GM23338 (cell line): ENCODE measurements around the gene TMEM94. TPM values are rescaled to one million over a fixed set of nuclear protein-coding genes. Genes with fewer than 3 reads are reported as not detected.

Experiments
- ATAC-seq: fragments of 200-7000 bp; cut with Tn5 transposase; 3 replicates; pipeline ENCODE4 v1.9.1; 2020
- DNase-seq: peaks from one replicate; pipeline ENCODE4 v3.0.0-alpha.2; 2015; ENCODE audit warnings: low spot score
- H2AFZ ChIP-seq: fragments of 200-600 bp; sonication (generic); 2 replicates; pipeline ENCODE4 v1.8.0; 2016; ENCODE audit warnings: antibody characterized with exemption, mild to moderate bottlenecking, moderate library complexity
- H3F3A ChIP-seq: fragments of 200-600 bp; sonication (generic); replicated peaks from 2 replicates; pipeline ENCODE4 v1.8.0; 2017; ENCODE audit warnings: antibody characterized with exemption, mixed run types, low read depth
- H3K27ac ChIP-seq: fragments of 200-600 bp; sonication (generic); 2 replicates; pipeline ENCODE4 v1.6.1; 2016; ENCODE audit warnings: low read depth
- H3K27me3 ChIP-seq: fragments of 200-600 bp; sonication (generic); 2 replicates; pipeline ENCODE4 v1.8.0; 2016; ENCODE audit warnings: mild to moderate bottlenecking, mixed run types, moderate library complexity; ENCODE audit not compliant: insufficient read depth
- H3K36me3 ChIP-seq: fragments of 200-600 bp; sonication (generic); 2 replicates; pipeline ENCODE4 v1.8.0; 2016; ENCODE audit warnings: mild to moderate bottlenecking; ENCODE audit not compliant: insufficient read depth
- H3K4me1 ChIP-seq: fragments of 200-600 bp; sonication (generic); 2 replicates; pipeline ENCODE4 v1.8.0; 2016; ENCODE audit warnings: mild to moderate bottlenecking, moderate library complexity; ENCODE audit not compliant: insufficient read depth
- H3K4me2 ChIP-seq: fragments of 200-600 bp; sonication (generic); 2 replicates; pipeline ENCODE4 v1.7.1; 2017; ENCODE audit warnings: mixed run types
- H3K4me3 ChIP-seq: fragments of 200-600 bp; sonication (generic); 2 replicates; pipeline ENCODE4 v1.6.1; 2016; ENCODE audit warnings: mixed run types
- H3K79me2 ChIP-seq: fragments of 200-600 bp; sonication (generic); replicated peaks from 2 replicates; pipeline ENCODE4 v1.8.0; 2017; ENCODE audit warnings: mild to moderate bottlenecking; ENCODE audit not compliant: insufficient read depth
- H3K9me2 ChIP-seq: fragments of 200-600 bp; sonication (generic); 2 replicates; pipeline ENCODE4 v1.8.0; 2017; ENCODE audit not compliant: insufficient read depth
- H4K20me1 ChIP-seq: fragments of 200-600 bp; sonication (generic); replicated peaks from 2 replicates; pipeline ENCODE4 v1.8.0; 2017; ENCODE audit warnings: mild to moderate bottlenecking; ENCODE audit not compliant: insufficient read depth
- H3K27ac Mint-ChIP-seq: 2 replicates; pipeline ENCODE4 v1.8.0; 2020; ENCODE audit warnings: inconsistent platforms, mild to moderate bottlenecking, moderate library complexity, mixed read lengths
- H3K27me3 Mint-ChIP-seq: 3 replicates; pipeline ENCODE4 v1.8.0; 2022; ENCODE audit warnings: low read depth, mild to moderate bottlenecking, moderate library complexity, mixed read lengths, inconsistent platforms; ENCODE audit not compliant: insufficient read depth, poor library complexity
- H3K36me3 Mint-ChIP-seq: 3 replicates; pipeline ENCODE4 v1.8.0; 2021; ENCODE audit warnings: low read depth, mild to moderate bottlenecking, inconsistent platforms, moderate library complexity, mixed read lengths
- H3K4me1 Mint-ChIP-seq: 3 replicates; pipeline ENCODE4 v1.8.0; 2020; ENCODE audit warnings: mild to moderate bottlenecking, inconsistent platforms, mixed read lengths
- H3K4me3 Mint-ChIP-seq: 3 replicates; pipeline ENCODE4 v1.8.0; 2021; ENCODE audit warnings: moderate library complexity, mild to moderate bottlenecking, inconsistent platforms, mixed read lengths
- H3K9me3 Mint-ChIP-seq: 3 replicates; pipeline ENCODE4 v1.8.0; 2020; ENCODE audit warnings: moderate library complexity, mild to moderate bottlenecking, inconsistent platforms, mixed read lengths
- CREB1 ChIP-seq: fragments of 250-450 bp; sonication (Bioruptor Pico); IDR thresholded peaks from 2 replicates; pipeline ENCODE4 v1.5.0; 2020; ENCODE audit warnings: low read depth, mild to moderate bottlenecking, moderate library complexity
- CTCF ChIP-seq, 2 experiments: fragments of 200-600 bp in 1 of 2; sonication (generic) in 1 of 2; conservative IDR thresholded peaks; 2 replicates each; pipeline versions ENCODE4 v1.5.1 to v1.6.1; 2016 to 2017; ENCODE audit warnings: antibody characterized with exemption in 2 of 2, low read depth in 2 of 2, mild to moderate bottlenecking in 2 of 2, moderate library complexity in 1 of 2
- ETS1 ChIP-seq: IDR thresholded peaks from 2 replicates; pipeline ENCODE4 v1.6.1; 2016; ENCODE audit warnings: antibody characterized with exemption
- EZH2 ChIP-seq: fragments of 200-600 bp; sonication (generic); IDR thresholded peaks from one replicate; pipeline ENCODE4 v1.8.0; 2017; ENCODE audit warnings: antibody characterized with exemption, mild to moderate bottlenecking, low read depth; ENCODE audit not compliant: unreplicated experiment
- EZH2phosphoT487 ChIP-seq: fragments of 200-600 bp; sonication (generic); IDR thresholded peaks from one replicate; pipeline ENCODE4 v1.8.1; 2018; ENCODE audit warnings: antibody characterized with exemption; ENCODE audit not compliant: unreplicated experiment
- JUNB ChIP-seq: IDR thresholded peaks from one replicate; pipeline ENCODE4 v1.6.1; 2016; ENCODE audit warnings: antibody characterized with exemption; ENCODE audit not compliant: unreplicated experiment
- NANOG ChIP-seq: IDR thresholded peaks from 2 replicates; pipeline ENCODE4 v1.6.1; 2016; ENCODE audit warnings: antibody characterized with exemption, borderline replicate concordance
- POLR2AphosphoS5 ChIP-seq: IDR thresholded peaks from 2 replicates; pipeline ENCODE4 v1.6.1; 2016; ENCODE audit warnings: antibody characterized with exemption, low read depth
- REST ChIP-seq: IDR thresholded peaks from one replicate; pipeline ENCODE4 v1.6.1; 2018; ENCODE audit warnings: antibody characterized with exemption; ENCODE audit not compliant: unreplicated experiment
- STAT1 ChIP-seq: IDR thresholded peaks from one replicate; pipeline ENCODE4 v1.6.1; 2016; ENCODE audit warnings: antibody characterized with exemption; ENCODE audit not compliant: unreplicated experiment
- ZNF114 ChIP-seq: fragments of 250-450 bp; sonication (Bioruptor Pico); IDR thresholded peaks from 2 replicates; pipeline ENCODE4 v1.5.0; 2020; ENCODE audit warnings: mild to moderate bottlenecking, moderate library complexity
- ZNF331 ChIP-seq: fragments of 250-450 bp; sonication (Bioruptor Pico); IDR thresholded peaks from 2 replicates; pipeline ENCODE4 v1.5.0; 2020; ENCODE audit warnings: low read depth, mild to moderate bottlenecking, moderate library complexity
- ZNF462 ChIP-seq: fragments of 250-450 bp; sonication (Bioruptor Pico); IDR thresholded peaks from 2 replicates; pipeline ENCODE4 v1.5.0; 2020; ENCODE audit warnings: mild to moderate bottlenecking, moderate library complexity
- polyA plus RNA-seq: library from polyadenylated mRNA; unstranded; fragments of >200 nt; fragmentation: Nextera tagmentation; extraction: Ambion mirVana; gene quantifications from 2 replicates; pipeline ENCODE4 v1.2.1, GENCODE V29; 2016
- total RNA-seq: library from RNA; depleted of rRNA; stranded (reverse); fragments of >200 nt; shearing (Covaris generic); gene quantifications from 2 replicates; pipeline ENCODE4 v1.2.3, GENCODE V29; 2014

TMEM94 gene
- total and polyA plus RNA-seq, 2 experiments from 2014 or later: 24.0 to 66.0 TPM

GRCh38 chr17:75414488-75414887 lies 41.9 kb upstream of the TMEM94 start:
- Histone ChIP-seq H3F3A (0 out of 2 replicates have a peak, but pooled peaks cover 3% of the 10 kb centered on the region), H3K79me2 (no peaks in the 10 kb centered on the region), H2AFZ (no peak overlapping the region), H3K4me3 (no peak overlapping the region), H3K27ac (no peak overlapping the region), H3K4me2 (no peak overlapping the region), H3K4me1 (no peaks in the 10 kb centered on the region), H3K36me3 (no peaks in the 10 kb centered on the region), H4K20me1 (no peaks in the 10 kb centered on the region), H3K27me3 (no peaks in the 10 kb centered on the region), H3K9me2 (no peaks in the 10 kb centered on the region)
- no peak for TF ChIP-seq ZNF114 (CRISPR knock-in tag)
- no peak for TF ChIP-seq POLR2AphosphoS5
- TF ChIP-seq STAT1: no peak
- TF ChIP-seq CTCF (conservative IDR thresholded peaks at IDR 0.05; ENCODE audit: low read depth in 2 of 2): no peak
- TF ChIP-seq ZNF462 (CRISPR knock-in tag): no peak
- no peak for TF ChIP-seq EZH2phosphoT487
- no peak for TF ChIP-seq CREB1
- no peak for TF ChIP-seq ETS1
- TF ChIP-seq REST: no peak
- no peak for TF ChIP-seq JUNB
- no peak for TF ChIP-seq NANOG
- TF ChIP-seq ZNF331: no peak
- no peak for TF ChIP-seq EZH2
- DNase-seq: no peak
- Mint-ChIP-seq H3K36me3 (no peaks in the 10 kb centered on the region), H3K4me3 (no peak overlapping the region), H3K27me3 (peaks cover 6% of the 10 kb centered on the region), H3K4me1 (peaks cover 7% of the 10 kb centered on the region), H3K9me3 (no peaks in the 10 kb centered on the region), H3K27ac (no peak overlapping the region)
- ATAC-seq: no peak
